GM21447 (cell line): Measurements from ENCODE around the gene NLK.
"Not testable (repeated sequence)": the region's sequence is repeated elsewhere in the genome, so short reads cannot be mapped to it uniquely, and the experiment has no call there.

ENCODE experiments used
- ATAC-seq: cut with Tn5 transposase; IDR thresholded peaks from one replicate; pipeline ENCODE4 v1.9.1; 2021; ENCODE audit not compliant: unreplicated experiment

Gene NLK

GRCh38 chr17:28188841-28189263, 146.4 kb downstream of the NLK start:
- no peak for ATAC-seq

- ATAC-seq = no peak
Measured at GRCh38 chr17:28189667-28190066, 147.2 kb downstream of the NLK start.

- ATAC-seq = no peak
Measured at GRCh38 chr17:28191018-28191417, 148.5 kb downstream of the NLK start.

GRCh38 chr17:28193241-28193640, 150.8 kb downstream of the NLK start:
- no peak for ATAC-seq

- no peak for ATAC-seq
Measured at GRCh38 chr17:28194382-28194781, 151.9 kb downstream of the NLK start.

- ATAC-seq = no peak
Measured at GRCh38 chr17:28196636-28197035, 154.2 kb downstream of the NLK start.

- ATAC-seq = no peak
Measured at GRCh38 chr17:28199115-28199514, 156.6 kb downstream of the NLK start.

GRCh38 chr17:28199728-28200127, 157.3 kb downstream of the NLK start:
- no peak for ATAC-seq

- no peak for ATAC-seq
Measured at GRCh38 chr17:28201315-28201714, 158.8 kb downstream of the NLK start.

- no peak for ATAC-seq
Measured at GRCh38 chr17:28204244-28204643, 161.8 kb downstream of the NLK start.

GRCh38 chr17:28204751-28205150, 162.3 kb downstream of the NLK start:
- no peak for ATAC-seq

- ATAC-seq = no peak
Measured at GRCh38 chr17:28206292-28206691, 163.8 kb downstream of the NLK start.

GRCh38 chr17:28211811-28212210, 169.3 kb downstream of the NLK start:
- ATAC-seq = no peak

- ATAC-seq = not testable (repeated sequence)
Measured at GRCh38 chr17:28213578-28213977, 171.1 kb downstream of the NLK start.

- ATAC-seq = no peak
Measured at GRCh38 chr17:28216052-28216451, 173.6 kb downstream of the NLK start.

GRCh38 chr17:28216528-28216927, 174.1 kb downstream of the NLK start:
- no peak for ATAC-seq

- ATAC-seq = no peak
Measured at GRCh38 chr17:28219771-28220170, 177.3 kb downstream of the NLK start.

GRCh38 chr17:28221751-28222414, 179.4 kb downstream of the NLK start:
- ATAC-seq = no peak

- ATAC-seq = no peak
Measured at GRCh38 chr17:28225271-28225670, 182.8 kb downstream of the NLK start.

GRCh38 chr17:28225867-28226266, 183.4 kb downstream of the NLK start:
- ATAC-seq = no peak

- no peak for ATAC-seq
Measured at GRCh38 chr17:28226563-28227315, 184.3 kb downstream of the NLK start.

- no peak for ATAC-seq
Measured at GRCh38 chr17:28227316-28228108, 185.0 kb downstream of the NLK start.
